GM21576 (cell line): Measurements from ENCODE around the gene SYNM.
A peak's percentile ranks its signal among the peaks of the same experiment; 100 is the strongest.
"Not testable (repeated sequence)": the region's sequence is repeated elsewhere in the genome, so short reads cannot be mapped to it uniquely, and the experiment has no call there.

Experiments
- ATAC-seq: cut with Tn5 transposase; IDR thresholded peaks from one replicate; pipeline ENCODE4 v1.9.1; 2021; ENCODE audit warnings: mild to moderate bottlenecking, moderate library complexity; ENCODE audit not compliant: unreplicated experiment

SYNM gene

GRCh38 chr15:99102332-99103235 lies 2.3 kb upstream of the SYNM start:
- ATAC-seq = no peak

- no peak for ATAC-seq
Observed at GRCh38 chr15:99103279-99103678, 1.6 kb upstream of the SYNM start.

GRCh38 chr15:99105514-99106341 lies 848 bp downstream of the SYNM start:
- peak; percentile 32 for ATAC-seq

- no peak for ATAC-seq
Observed at GRCh38 chr15:99106417-99107220, 1.7 kb downstream of the SYNM start.

- ATAC-seq = no peak
Observed at GRCh38 chr15:99108993-99109392, 4.1 kb downstream of the SYNM start.

GRCh38 chr15:99109555-99110021 lies 4.7 kb downstream of the SYNM start:
- ATAC-seq = no peak

- no peak for ATAC-seq
Observed at GRCh38 chr15:99110093-99110492, 5.2 kb downstream of the SYNM start.

- ATAC-seq = no peak
Observed at GRCh38 chr15:99110581-99111320, 5.9 kb downstream of the SYNM start.

GRCh38 chr15:99111641-99112040 lies 6.8 kb downstream of the SYNM start:
- ATAC-seq = not testable (repeated sequence)

- ATAC-seq = no peak
Observed at GRCh38 chr15:99113547-99114271, 8.8 kb downstream of the SYNM start.

GRCh38 chr15:99114511-99115299 lies 9.8 kb downstream of the SYNM start:
- no peak for ATAC-seq

- no peak for ATAC-seq
Observed at GRCh38 chr15:99115300-99116215, 10.7 kb downstream of the SYNM start.

GRCh38 chr15:99117111-99117510 lies 12.2 kb downstream of the SYNM start:
- no peak for ATAC-seq

GRCh38 chr15:99117563-99118257 lies 12.8 kb downstream of the SYNM start:
- no peak for ATAC-seq

GRCh38 chr15:99118258-99118632 lies 13.4 kb downstream of the SYNM start:
- ATAC-seq = no peak

GRCh38 chr15:99118801-99119546 lies 14.1 kb downstream of the SYNM start:
- ATAC-seq = no peak
